ENCODE measurements around the gene OSTN.
"Not testable (repeated sequence)": the region's sequence is repeated elsewhere in the genome, so short reads cannot be mapped to it uniquely, and the experiment has no call there.

The OSTN gene

DNA sequence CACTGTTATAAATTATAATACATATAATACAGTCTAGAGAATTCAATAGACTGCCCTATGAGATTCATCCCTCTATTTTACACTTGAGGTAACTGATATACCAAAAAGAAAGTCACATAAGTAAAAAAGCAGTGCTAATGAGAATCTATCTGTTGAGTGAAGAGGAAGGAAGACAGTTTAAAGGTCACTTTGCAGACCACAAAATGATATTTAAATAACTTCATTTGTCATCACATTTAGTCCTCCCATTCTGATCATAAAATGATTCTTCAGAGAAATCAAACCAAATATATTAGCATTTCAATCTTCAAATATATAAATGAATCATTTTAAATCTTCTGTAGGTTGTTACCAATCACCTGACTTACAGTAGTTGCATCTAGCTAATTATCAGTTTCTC lies 69.7 kb downstream of the OSTN start:
- Histone ChIP-seq H3K4me3 (ENCODE audit: low read length) (no peak overlapping the region), H3K27me3 (ENCODE audit: insufficient read depth, low read length) (no peaks in the 10 kb centered on the region), H3K36me3 (ENCODE audit: insufficient read depth, low read length) (no peaks in the 10 kb centered on the region), H3K4me1 (ENCODE audit: insufficient read depth, low read length) (no peaks in the 10 kb centered on the region), H3K27ac (ENCODE audit: low read depth, low read length) (no peak overlapping the region), H3K9ac (ENCODE audit: low read depth, low read length) (no peak overlapping the region), H3K9me3 (ENCODE audit: insufficient read depth, low read depth, low read length) (peaks cover 7% of the 10 kb centered on the region; the same call in 1 of the 2 replicates)

DNA sequence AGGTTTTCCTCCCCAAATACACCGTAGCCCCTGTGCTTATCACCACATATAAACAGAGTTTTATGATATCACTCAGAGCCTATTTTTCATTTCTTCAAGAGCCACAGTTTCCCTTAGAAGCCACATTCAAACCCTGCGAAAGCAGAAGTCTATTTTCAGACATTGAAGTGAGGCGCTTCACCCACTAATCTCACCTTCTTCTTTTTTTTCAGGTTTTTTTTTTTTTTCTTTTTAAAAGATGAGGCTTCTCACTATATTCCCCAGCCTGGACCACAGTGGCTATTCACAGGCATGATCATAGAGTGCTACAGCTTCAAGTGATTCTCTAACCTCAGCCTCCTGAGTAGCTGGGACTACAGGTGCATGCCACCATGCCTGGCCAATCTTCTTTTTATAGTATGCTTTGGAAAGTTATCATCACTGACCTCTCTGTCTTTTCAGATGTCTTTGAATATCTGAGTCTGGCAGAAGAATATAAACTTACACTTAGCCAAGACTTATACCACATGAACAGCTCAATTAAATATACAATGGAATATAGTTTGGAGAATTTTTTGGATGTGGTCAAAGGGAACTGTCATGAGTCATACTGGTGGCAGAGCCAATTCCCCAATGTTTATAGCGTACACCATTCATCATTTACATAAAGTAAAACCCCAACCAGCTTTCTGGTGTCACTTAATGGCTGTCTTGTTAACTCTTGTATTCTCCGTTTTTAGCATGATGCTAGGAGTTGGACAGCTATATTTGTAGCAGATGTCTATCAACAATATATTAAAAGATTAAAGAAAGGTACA lies 70.4 kb downstream of the OSTN start:
- H3K36me3 ChIP-seq (ENCODE audit: insufficient read depth, low read length), result no peaks in the 10 kb centered on the region
- WGBS, result 96% methylated on average over 4 of the region's 5 CpGs
- no peaks in the 10 kb centered on the region for H3K27me3 ChIP-seq (ENCODE audit: insufficient read depth, low read length)
- H3K9ac ChIP-seq (ENCODE audit: low read depth, low read length), result no peak overlapping the region
- no peak overlapping the region for H3K27ac ChIP-seq (ENCODE audit: low read depth, low read length)
- no peak overlapping the region for H3K4me3 ChIP-seq (ENCODE audit: low read length)
- H3K9me3 ChIP-seq (ENCODE audit: insufficient read depth, low read depth, low read length), result peaks cover 7% of the 10 kb centered on the region; the same call in 1 of the 2 replicates
- H3K4me1 ChIP-seq (ENCODE audit: insufficient read depth, low read length), result no peaks in the 10 kb centered on the region

DNA sequence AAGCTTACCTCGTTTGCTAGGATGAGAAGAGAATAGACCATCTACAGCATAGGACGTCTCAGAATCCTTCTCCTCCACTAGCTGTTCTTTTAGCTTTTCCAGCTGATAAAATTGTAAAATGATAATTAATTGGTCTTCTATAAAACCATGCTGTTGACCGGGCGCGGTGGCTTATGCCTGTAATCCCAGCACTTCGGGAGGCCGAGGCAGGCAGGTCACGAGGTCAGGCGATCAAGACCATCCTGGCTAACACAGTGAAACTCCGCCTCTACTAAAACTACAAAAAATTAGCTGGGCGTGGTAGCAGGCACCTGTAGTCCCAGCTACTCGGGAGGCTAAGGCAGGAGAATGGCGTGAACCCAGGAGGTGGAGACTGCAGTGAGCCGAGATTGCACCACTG lies 76.2 kb downstream of the OSTN start:
- H3K9me3 ChIP-seq (ENCODE audit: insufficient read depth, low read depth, low read length); H3K36me3 ChIP-seq (ENCODE audit: insufficient read depth, low read length); H3K27ac ChIP-seq (ENCODE audit: low read depth, low read length); H3K27me3 ChIP-seq (ENCODE audit: insufficient read depth, low read length); H3K4me3 ChIP-seq (ENCODE audit: low read length); H3K4me1 ChIP-seq (ENCODE audit: insufficient read depth, low read length); H3K9ac ChIP-seq (ENCODE audit: low read depth, low read length): not testable (repeated sequence)
- 94% methylated on average over 13 of the region's 14 CpGs for WGBS

DNA sequence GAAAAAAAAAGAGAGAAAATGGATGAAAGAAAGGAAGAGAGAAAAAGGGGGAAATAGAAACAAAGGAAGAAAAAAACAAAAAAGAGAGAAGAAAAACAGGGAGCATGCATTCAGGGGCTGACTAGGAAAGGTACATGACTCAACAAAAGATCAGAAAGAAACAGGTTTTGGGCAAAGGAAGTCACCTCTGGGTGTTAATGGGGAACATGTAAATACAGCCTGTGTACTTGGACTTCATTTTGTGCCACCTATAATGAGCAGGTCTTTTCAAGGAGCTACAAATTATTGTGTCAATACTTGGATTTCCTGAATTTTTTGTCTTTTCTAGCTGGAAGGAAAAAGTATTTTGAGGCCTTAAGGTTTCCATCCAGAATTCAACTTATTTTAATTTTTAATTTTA lies 76.7 kb downstream of the OSTN start:
- H3K36me3 ChIP-seq (ENCODE audit: insufficient read depth, low read length), result no peaks in the 10 kb centered on the region
- no peak overlapping the region for H3K4me3 ChIP-seq (ENCODE audit: low read length)
- H3K27me3 ChIP-seq (ENCODE audit: insufficient read depth, low read length), result no peaks in the 10 kb centered on the region
- H3K4me1 ChIP-seq (ENCODE audit: insufficient read depth, low read length), result no peaks in the 10 kb centered on the region
- H3K9me3 ChIP-seq (ENCODE audit: insufficient read depth, low read depth, low read length), result no peaks in the 10 kb centered on the region
- H3K9ac ChIP-seq (ENCODE audit: low read depth, low read length), result no peak overlapping the region
- no peak overlapping the region for H3K27ac ChIP-seq (ENCODE audit: low read depth, low read length)

DNA sequence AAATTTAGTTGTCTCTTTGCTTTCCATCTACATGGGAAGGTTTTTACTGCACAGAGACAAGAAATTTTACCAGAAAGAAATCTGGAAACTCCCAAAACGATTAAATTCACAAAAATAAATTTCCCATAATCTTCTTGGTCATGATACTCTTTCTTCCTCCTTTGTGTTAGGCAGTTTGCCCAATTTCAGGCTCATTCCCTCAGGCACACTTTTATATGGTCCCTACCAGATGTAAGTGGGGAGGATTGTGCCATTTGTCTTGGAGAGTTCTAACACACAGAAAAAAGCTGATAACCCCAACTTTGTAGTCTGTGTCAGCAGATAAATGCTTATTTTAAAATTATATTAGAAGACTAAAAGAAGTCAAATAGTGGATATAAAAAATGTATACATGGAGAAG lies 81.1 kb downstream of the OSTN start:
- no peak overlapping the region for H3K9ac ChIP-seq (ENCODE audit: low read depth, low read length)
- no peaks in the 10 kb centered on the region for H3K9me3 ChIP-seq (ENCODE audit: insufficient read depth, low read depth, low read length)
- no peaks in the 10 kb centered on the region for H3K27me3 ChIP-seq (ENCODE audit: insufficient read depth, low read length)
- WGBS, result 89% methylated on average over 1 of the region's 1 CpG
- no peaks in the 10 kb centered on the region for H3K36me3 ChIP-seq (ENCODE audit: insufficient read depth, low read length)
- H3K4me3 ChIP-seq (ENCODE audit: low read length), result no peak overlapping the region
- no peaks in the 10 kb centered on the region for H3K4me1 ChIP-seq (ENCODE audit: insufficient read depth, low read length)
- H3K27ac ChIP-seq (ENCODE audit: low read depth, low read length), result no peak overlapping the region

DNA sequence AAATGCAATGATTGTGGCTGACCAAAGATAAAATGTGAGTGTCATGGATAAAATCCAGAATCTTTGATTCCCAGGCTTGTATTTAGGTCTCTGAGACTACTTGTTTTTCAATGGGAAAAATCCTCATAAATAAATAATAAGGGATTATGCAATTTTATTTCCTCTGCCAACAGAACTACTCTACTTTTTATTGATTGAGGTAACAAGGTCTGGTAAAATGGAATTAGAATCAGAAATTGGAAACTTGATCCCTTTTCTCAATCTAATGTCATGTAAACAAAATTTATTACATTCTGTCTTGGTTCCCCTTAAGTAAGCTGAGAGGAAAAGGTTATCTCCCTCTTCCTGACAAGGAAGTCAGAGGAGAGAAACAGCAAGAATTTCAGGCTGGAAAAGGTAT lies 81.8 kb downstream of the OSTN start:
- H3K9me3 ChIP-seq (ENCODE audit: insufficient read depth, low read depth, low read length), result no peaks in the 10 kb centered on the region
- no peaks in the 10 kb centered on the region for H3K27me3 ChIP-seq (ENCODE audit: insufficient read depth, low read length)
- no peak overlapping the region for H3K9ac ChIP-seq (ENCODE audit: low read depth, low read length)
- H3K27ac ChIP-seq (ENCODE audit: low read depth, low read length), result no peak overlapping the region
- no peak overlapping the region for H3K4me3 ChIP-seq (ENCODE audit: low read length)
- no peaks in the 10 kb centered on the region for H3K36me3 ChIP-seq (ENCODE audit: insufficient read depth, low read length)
- H3K4me1 ChIP-seq (ENCODE audit: insufficient read depth, low read length), result no peaks in the 10 kb centered on the region

DNA sequence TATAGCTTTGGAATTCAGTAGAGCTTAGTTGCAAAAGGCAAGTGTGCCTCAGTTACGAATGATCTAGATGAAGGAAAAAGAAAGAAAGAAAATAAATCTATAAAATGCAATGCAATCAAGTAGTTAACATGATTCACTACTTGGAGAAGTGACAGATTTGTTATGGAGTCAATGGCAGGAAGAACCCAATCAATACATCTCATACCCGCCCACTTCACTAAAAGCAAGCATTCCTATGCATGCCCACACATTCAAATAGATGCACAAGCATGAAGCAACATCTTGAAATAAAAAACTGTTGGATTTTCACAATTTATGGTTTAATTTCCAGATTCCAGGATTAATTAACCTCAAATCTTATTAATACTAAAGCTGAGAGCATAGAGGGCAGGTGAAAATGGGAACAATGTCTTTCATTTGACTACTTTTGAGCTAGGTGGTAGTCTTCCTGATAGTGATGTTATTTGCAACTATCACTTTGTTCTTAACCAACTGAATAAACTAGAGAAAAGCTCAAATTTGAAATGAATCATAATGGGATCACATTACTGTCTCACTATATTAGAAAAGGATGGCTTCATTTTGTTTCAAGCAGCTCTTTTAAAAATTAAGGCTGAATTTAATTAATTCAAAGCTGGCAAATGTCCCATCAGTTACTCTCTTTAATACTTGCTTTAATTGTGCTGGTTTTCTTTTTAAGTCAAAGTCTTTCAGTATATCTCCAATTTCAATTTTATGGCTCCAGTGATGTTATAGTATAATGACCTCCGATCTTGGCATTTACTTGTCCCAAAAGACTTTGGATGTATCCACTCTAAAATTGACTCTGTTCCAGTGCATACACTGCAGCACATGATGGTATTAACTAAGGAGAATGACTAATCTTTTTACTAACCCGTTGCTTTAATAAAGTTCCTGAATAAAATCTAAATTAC lies 83.5 kb downstream of the OSTN start:
- no peak overlapping the region for H3K9ac ChIP-seq (ENCODE audit: low read depth, low read length)
- no peaks in the 10 kb centered on the region for H3K36me3 ChIP-seq (ENCODE audit: insufficient read depth, low read length)
- no peaks in the 10 kb centered on the region for H3K27me3 ChIP-seq (ENCODE audit: insufficient read depth, low read length)
- 66% methylated on average over 3 of the region's 4 CpGs for WGBS
- no peaks in the 10 kb centered on the region for H3K4me1 ChIP-seq (ENCODE audit: insufficient read depth, low read length)
- H3K27ac ChIP-seq (ENCODE audit: low read depth, low read length), result no peak overlapping the region
- H3K4me3 ChIP-seq (ENCODE audit: low read length), result no peak overlapping the region
- no peaks in the 10 kb centered on the region for H3K9me3 ChIP-seq (ENCODE audit: insufficient read depth, low read depth, low read length)

DNA sequence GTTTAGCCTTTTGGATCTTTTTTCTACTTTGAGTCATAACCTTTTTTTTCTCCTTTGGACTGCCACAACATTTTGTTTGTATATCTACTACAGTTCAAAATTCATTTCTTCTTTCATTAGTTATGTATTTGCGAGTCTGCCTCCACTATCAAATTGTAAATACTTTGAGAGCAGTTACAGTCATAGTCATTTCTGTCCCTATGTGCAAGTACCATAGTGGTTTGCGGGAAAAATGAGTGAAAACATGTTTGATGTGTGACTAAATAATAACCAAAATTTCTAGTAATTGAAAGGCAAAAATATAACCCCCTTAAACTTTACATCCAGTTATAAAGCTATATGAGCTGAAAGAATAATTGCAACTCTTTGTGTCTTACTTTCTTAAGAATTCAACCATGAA lies 84.4 kb downstream of the OSTN start:
- WGBS, result 83% methylated on average over 1 of the region's 2 CpGs

DNA sequence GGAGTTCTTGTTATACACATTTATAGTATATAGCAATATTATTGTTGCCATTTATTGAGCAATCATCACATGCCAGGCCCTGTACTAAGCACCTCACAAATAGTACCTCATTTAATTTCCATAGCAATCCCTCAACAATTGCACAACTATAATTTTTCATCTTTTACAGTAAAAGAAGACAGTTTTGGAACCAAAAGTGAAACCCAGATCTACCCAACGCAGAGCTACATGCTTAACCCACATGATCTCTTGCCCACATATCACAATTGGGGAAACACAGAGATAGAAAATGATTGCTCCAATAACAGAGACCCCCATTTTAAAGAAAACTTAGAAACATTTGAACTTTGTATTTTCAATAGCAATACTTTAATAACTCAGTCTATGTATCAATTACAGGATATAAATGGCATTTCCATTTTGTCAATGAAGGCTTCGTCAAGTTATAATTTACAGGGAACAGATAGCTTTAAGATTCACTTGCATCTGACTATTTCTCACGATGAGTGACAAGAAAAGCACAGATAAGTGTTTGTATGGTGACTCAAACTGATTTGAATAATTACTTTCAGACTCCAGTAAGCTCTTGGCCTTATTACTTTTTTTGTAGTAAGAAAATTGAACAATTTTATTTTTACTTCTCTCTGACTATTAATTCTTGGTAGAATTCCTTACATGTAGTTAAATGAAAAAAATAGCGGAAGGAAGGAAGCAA lies 91.4 kb downstream of the OSTN start:
- no peak overlapping the region for H3K27ac ChIP-seq (ENCODE audit: low read depth, low read length)
- no peak overlapping the region for H3K9ac ChIP-seq (ENCODE audit: low read depth, low read length)
- no peaks in the 10 kb centered on the region for H3K27me3 ChIP-seq (ENCODE audit: insufficient read depth, low read length)
- H3K9me3 ChIP-seq (ENCODE audit: insufficient read depth, low read depth, low read length), result no peaks in the 10 kb centered on the region
- 93% methylated on average over 4 of the region's 4 CpGs for WGBS
- no peaks in the 10 kb centered on the region for H3K4me1 ChIP-seq (ENCODE audit: insufficient read depth, low read length)
- H3K4me3 ChIP-seq (ENCODE audit: low read length), result no peak overlapping the region
- H3K36me3 ChIP-seq (ENCODE audit: insufficient read depth, low read length), result no peaks in the 10 kb centered on the region

More for the DNA sequence above, 84.4 kb downstream of the OSTN start:
- H3K36me3 ChIP-seq (ENCODE audit: insufficient read depth, low read length), result no peaks in the 10 kb centered on the region
- H3K9ac ChIP-seq (ENCODE audit: low read depth, low read length), result no peak overlapping the region
- H3K9me3 ChIP-seq (ENCODE audit: insufficient read depth, low read depth, low read length), result no peaks in the 10 kb centered on the region
- H3K27ac ChIP-seq (ENCODE audit: low read depth, low read length), result no peak overlapping the region
- no peaks in the 10 kb centered on the region for H3K27me3 ChIP-seq (ENCODE audit: insufficient read depth, low read length)
- no peak overlapping the region for H3K4me3 ChIP-seq (ENCODE audit: low read length)
- no peaks in the 10 kb centered on the region for H3K4me1 ChIP-seq (ENCODE audit: insufficient read depth, low read length)

DNA sequence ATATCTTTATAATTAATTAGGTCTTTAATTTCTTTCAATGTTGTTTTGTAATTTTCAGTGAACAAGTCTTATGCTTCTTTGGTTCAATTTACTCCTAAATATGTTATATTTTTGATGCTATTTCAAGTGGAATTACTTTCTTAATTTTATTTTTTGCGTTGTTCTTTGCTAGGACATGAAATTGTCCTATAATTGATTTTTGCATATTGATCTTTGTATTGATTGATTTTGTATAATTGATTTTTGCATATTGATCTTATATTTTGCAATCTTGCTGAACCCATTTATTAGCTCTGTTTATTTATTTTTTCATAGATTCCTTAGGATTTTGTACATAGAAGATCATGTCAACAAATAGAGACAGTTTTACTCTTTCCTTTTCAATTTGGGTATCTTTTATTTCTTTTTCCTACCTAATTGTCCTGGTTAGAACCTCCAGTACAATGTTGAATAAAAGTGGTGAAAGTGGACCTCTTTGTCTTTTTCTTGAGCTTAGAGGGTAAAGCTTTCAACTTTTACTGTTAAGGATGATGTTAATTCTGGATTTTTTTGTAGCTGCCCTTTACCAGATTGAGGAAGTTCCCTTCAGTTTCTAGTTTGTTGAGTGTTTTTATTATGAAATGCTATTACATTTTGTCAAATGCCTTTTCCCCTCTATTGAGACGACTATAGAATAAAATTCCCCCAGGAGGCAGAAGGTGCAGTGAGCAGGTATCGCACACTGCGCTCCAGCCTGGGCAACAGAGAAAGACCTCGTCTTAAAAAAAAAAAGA lies 93.4 kb downstream of the OSTN start:
- WGBS, result 97% methylated on average over 4 of the region's 5 CpGs
- H3K4me3 ChIP-seq (ENCODE audit: low read length), result no peak overlapping the region
- H3K27me3 ChIP-seq (ENCODE audit: insufficient read depth, low read length), result no peaks in the 10 kb centered on the region
- no peak overlapping the region for H3K9ac ChIP-seq (ENCODE audit: low read depth, low read length)
- H3K27ac ChIP-seq (ENCODE audit: low read depth, low read length), result no peak overlapping the region
- H3K4me1 ChIP-seq (ENCODE audit: insufficient read depth, low read length), result no peaks in the 10 kb centered on the region
- no peaks in the 10 kb centered on the region for H3K36me3 ChIP-seq (ENCODE audit: insufficient read depth, low read length)
- H3K9me3 ChIP-seq (ENCODE audit: insufficient read depth, low read depth, low read length), result no peaks in the 10 kb centered on the region
